Spleen (tissue), 11 donors: ENCODE results near the gene KANSL1. TPM values are rescaled to one million over a fixed set of nuclear protein-coding genes. Genes with fewer than 3 reads are reported as not detected.

Source experiments
- DNase-seq: peaks from one replicate; pipeline ENCODE4 v3.0.0-alpha.2; 2020
- H3K27ac ChIP-seq, 8 donors: fragments of 200-600 bp; sonication (generic) in 7 of 8; 1 replicate in 4 of 8; 2 replicates in 4 of 8; pipeline versions ENCODE4 v1.5.0 to v1.8.0; 2016 to 2021; ENCODE audit warnings: inconsistent platforms in 4 of 8, mild to moderate bottlenecking in 4 of 8, moderate library complexity in 1 of 8
- H3K27me3 ChIP-seq, 7 donors: fragments of 200-600 bp; sonication (generic) in 6 of 7; replicated peaks in 1 of 7; 1 replicate in 4 of 7; 2 replicates in 3 of 7; pipeline versions ENCODE4 v1.5.0 to v1.8.0; 2016 to 2021; ENCODE audit warnings: inconsistent platforms in 3 of 7, mild to moderate bottlenecking in 1 of 7
- H3K36me3 ChIP-seq, 6 donors: fragments of 200-600 bp; sonication (generic) in 5 of 6; 1 replicate in 4 of 6; 2 replicates in 2 of 6; pipeline versions ENCODE4 v1.5.0 to v1.8.0; 2016 to 2021; ENCODE audit warnings: inconsistent platforms in 2 of 6
- H3K4me1 ChIP-seq, 6 donors: fragments of 200-600 bp; sonication (generic) in 5 of 6; 1 replicate in 3 of 6; 2 replicates in 3 of 6; pipeline versions ENCODE4 v1.5.0 to v1.8.0; 2016 to 2021; ENCODE audit warnings: inconsistent platforms in 3 of 6
- H3K4me3 ChIP-seq, 8 donors: fragments of 200-600 bp; sonication (generic) in 7 of 8; 1 replicate in 4 of 8; 2 replicates in 4 of 8; pipeline versions ENCODE4 v1.5.0 to v1.8.0; 2016 to 2021; ENCODE audit warnings: inconsistent platforms in 4 of 8, mild to moderate bottlenecking in 4 of 8, moderate library complexity in 2 of 8
- H3K9me3 ChIP-seq, 8 donors: fragments of 200-600 bp; sonication (generic) in 7 of 8; 1 replicate in 4 of 8; 2 replicates in 4 of 8; pipeline versions ENCODE4 v1.5.0 to v1.8.0; 2016 to 2021; ENCODE audit warnings: inconsistent platforms in 4 of 8
- POLR2A ChIP-seq, 3 donors: fragments of 450-650 bp; IDR thresholded peaks; one replicate each; pipeline ENCODE4 v1.5.1; 2017; ENCODE audit warnings: antibody characterized with exemption in 3 of 3, mild to moderate bottlenecking in 1 of 3
- POLR2AphosphoS5 ChIP-seq, 3 donors: sonication (generic); formaldehyde crosslinking; IDR thresholded peaks; one replicate each; pipeline ENCODE4 v1.5.1; 2017; ENCODE audit warnings: antibody characterized with exemption in 3 of 3
- WGBS, 5 donors: extraction: QIAGEN DNeasy Blood & Tissue Kit in 3 of 5; methylation state at CpG; one replicate each; pipeline versions ENCODE4 v1.1.5 to v1.1.7; 2013 to 2018; 5-methylcytosine and 5-hydroxymethylcytosine counted together
- intact Hi-C: fragments of 100-400 bp; cut with DNase I; formaldehyde crosslinking; loops from one replicate; pipeline ENCODE4 v1.15.0; 2023; ENCODE audit warnings: low total_unique reads
- polyA plus RNA-seq, 3 donors: library from polyadenylated mRNA; stranded (reverse); fragments of 200-250 nt; gene quantifications; one replicate each; pipeline ENCODE4 v1.2.1, GENCODE V29; 2013
- total RNA-seq, 7 donors: library from RNA; depleted of rRNA in 3 of 7; stranded (reverse); fragments of >200 nt in 3 of 7; fragmentation: NEBNext Ultra II Directional in 4 of 7; extraction: Animal tissue kit (Norgen Biotek cat#: 25700) in 4 of 7; gene quantifications; one replicate each; pipeline versions ENCODE4 v1.1.0 to v1.2.1, GENCODE V29; 2016 to 2021
- TF ChIP-seq, protein P1 (sequence below), 11 experiments: fragments of 200-600 bp in 7 of 11; fragments of 450-650 bp in 4 of 11; sonication (generic) in 4 of 11; IDR thresholded peaks in 8 of 11; conservative IDR thresholded peaks in 3 of 11; 1 replicate in 7 of 11; 2 replicates in 4 of 11; pipeline versions ENCODE4 v1.4.0 to v1.8.0; 2016 to 2021; ENCODE audit warnings: antibody characterized with exemption in 11 of 11, inconsistent platforms in 4 of 11, mild to moderate bottlenecking in 1 of 11
- donor health status: healthy with polysubstance abuse.
- donor health status: DM: no; HTN: no; CAD: no; lungs with moderate emphysema.
- donor health status: DM: no; HTN: no; CAD: no.
- donor health status: Bipolar disorder and iron deficiency.
- donor health status: healthy.
- donor health status: DM: no; HTN: no; CAD: no.
- donor health status: DM: yes; HTN: yes; CAD: no.

Gene KANSL1
- total and polyA plus RNA-seq, 10 donors: 10.9 to 173 (median 116) TPM

DNA sequence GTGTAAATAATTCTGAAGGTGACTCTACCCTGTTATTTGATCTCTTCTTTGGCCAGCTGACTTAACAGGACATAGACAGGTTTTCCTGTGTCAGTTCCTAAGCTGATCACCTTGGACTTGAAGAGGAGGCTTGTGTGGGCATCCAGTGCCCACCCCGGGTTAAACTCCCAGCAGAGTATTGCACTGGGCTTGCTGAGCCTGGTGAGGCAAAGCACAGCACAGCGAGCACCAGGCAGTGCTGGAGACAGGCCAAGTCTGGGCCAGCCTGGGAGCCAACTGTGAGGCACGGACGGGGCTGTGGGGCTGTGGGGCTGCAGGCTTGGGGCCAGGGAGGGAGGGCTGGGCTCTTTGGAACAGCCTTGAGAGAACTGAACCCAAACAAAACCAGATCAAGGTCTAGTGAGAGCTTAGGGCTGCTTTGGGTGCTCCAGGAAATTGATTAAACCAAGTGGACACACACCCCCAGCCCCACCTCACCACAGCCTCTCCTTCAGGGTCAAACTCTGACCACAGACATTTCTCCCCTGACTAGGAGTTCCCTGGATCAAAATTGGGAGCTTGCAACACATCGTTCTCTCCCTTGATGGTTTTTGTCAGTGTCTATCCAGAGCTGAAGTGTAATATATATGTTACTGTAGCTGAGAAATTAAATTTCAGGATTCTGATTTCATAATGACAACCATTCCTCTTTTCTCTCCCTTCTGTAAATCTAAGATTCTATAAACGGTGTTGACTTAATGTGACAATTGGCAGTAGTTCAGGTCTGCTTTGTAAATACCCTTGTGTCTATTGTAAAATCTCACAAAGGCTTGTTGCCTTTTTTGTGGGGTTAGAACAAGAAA lies 189.1 kb downstream of the KANSL1 start:
- DNase-seq: no peak
- 41 to 67% (median 53%) methylated on average over 4 to 6 of the region's 6 CpGs for WGBS, 5 donors
- no peaks in the 10 kb centered on the region for H3K27me3 ChIP-seq
- H3K4me1 ChIP-seq: peaks cover 0 to 8% (median 2%) of the 10 kb centered on the region in 6 donors
- intact Hi-C loops: loop anchor here (5.0 to 10.0 kb wide), 2 partner anchors 208 to 281 kb away; no protein-coding TSS in a partner anchor
- no peak overlapping the region for H3K27ac ChIP-seq
- no peaks in the 10 kb centered on the region for H3K36me3 ChIP-seq
- H3K9me3 ChIP-seq: no peaks in the 10 kb centered on the region
- TF ChIP-seq POLR2AphosphoS5 (IDR thresholded peaks at IDR 0.05) (no peak), POLR2A (IDR thresholded peaks at IDR 0.05) (no peak)
- TF ChIP-seq, protein P1, sequence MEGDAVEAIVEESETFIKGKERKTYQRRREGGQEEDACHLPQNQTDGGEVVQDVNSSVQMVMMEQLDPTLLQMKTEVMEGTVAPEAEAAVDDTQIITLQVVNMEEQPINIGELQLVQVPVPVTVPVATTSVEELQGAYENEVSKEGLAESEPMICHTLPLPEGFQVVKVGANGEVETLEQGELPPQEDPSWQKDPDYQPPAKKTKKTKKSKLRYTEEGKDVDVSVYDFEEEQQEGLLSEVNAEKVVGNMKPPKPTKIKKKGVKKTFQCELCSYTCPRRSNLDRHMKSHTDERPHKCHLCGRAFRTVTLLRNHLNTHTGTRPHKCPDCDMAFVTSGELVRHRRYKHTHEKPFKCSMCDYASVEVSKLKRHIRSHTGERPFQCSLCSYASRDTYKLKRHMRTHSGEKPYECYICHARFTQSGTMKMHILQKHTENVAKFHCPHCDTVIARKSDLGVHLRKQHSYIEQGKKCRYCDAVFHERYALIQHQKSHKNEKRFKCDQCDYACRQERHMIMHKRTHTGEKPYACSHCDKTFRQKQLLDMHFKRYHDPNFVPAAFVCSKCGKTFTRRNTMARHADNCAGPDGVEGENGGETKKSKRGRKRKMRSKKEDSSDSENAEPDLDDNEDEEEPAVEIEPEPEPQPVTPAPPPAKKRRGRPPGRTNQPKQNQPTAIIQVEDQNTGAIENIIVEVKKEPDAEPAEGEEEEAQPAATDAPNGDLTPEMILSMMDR (IDR thresholded peaks at IDR 0.05 in 8 of 11, conservative IDR thresholded peaks at IDR 0.05 in 3 of 11): no peak
- no peak overlapping the region for H3K4me3 ChIP-seq

DNA sequence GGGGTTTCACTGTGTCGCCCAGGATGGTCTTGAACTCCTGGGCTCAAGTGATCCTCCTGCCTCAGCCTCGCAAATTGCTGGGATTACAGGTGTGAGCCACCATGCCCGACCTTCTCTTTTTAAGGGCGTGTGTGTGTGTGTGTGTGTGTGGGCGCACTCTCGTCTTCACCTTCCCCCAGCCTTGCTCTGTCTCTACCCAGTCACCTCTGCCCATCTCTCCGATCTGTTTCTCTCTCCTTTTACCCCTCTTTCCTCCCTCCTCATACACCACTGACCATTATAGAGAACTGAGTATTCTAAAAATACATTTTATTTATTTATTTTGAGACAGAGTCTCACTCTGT lies 190.3 kb downstream of the KANSL1 start:
- Histone ChIP-seq H3K4me1 (peaks cover 0 to 8% (median 2%) of the 10 kb centered on the region in 6 donors), H3K9me3 (no peaks in the 10 kb centered on the region), H3K27me3 (no peaks in the 10 kb centered on the region), H3K27ac (no peak overlapping the region), H3K4me3 (no peak overlapping the region), H3K36me3 (no peaks in the 10 kb centered on the region)
- intact Hi-C loops: loop anchor here (5.0 to 10.0 kb wide), 2 partner anchors 209 to 282 kb away; no protein-coding TSS in a partner anchor
- no peak for DNase-seq
- TF ChIP-seq POLR2AphosphoS5 (IDR thresholded peaks at IDR 0.05) (no peak), POLR2A (IDR thresholded peaks at IDR 0.05) (no peak)
- TF ChIP-seq, protein P1 (IDR thresholded peaks at IDR 0.05 in 8 of 11, conservative IDR thresholded peaks at IDR 0.05 in 3 of 11): no peak
- 65 to 82% (median 76%) methylated on average over 7 of the region's 7 CpGs for WGBS, 5 donors

DNA sequence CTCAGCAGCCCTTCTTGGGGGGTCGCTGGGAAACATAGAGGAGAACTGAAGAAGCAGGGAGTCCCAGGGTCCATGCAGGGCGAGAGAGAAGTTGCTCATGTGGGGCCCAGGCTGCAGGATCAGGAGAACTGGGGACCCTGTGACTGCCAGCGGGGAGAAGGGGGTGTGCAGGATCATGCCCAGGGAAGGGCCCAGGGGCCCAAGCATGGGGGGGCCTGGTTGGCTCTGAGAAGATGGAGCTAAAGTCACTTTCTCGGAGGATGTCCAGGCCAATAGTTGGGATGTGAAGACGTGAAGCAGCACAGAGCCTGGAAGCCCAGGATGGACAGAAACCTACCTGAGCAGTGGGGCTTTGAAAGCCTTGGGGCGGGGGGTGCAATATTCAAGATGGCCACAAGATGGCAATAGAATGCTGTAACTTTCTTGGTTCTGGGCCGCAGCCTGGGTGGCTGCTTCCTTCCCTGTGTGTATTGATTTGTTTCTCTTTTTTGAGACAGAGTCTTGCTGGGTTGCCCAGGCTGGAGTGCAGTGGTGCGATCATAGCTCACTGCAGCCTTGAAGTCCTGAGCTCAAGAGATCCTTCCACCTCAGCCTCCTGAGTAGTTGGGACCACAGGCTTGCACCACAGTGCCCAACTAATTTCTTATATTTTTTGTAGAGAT lies 190.8 kb downstream of the KANSL1 start:
- TF ChIP-seq, protein P1 (IDR thresholded peaks at IDR 0.05 in 8 of 11, conservative IDR thresholded peaks at IDR 0.05 in 3 of 11): peak; percentile 91 to 99 (median 98)
- no peak for TF ChIP-seq POLR2A (IDR thresholded peaks at IDR 0.05)
- Histone ChIP-seq H3K27me3 (no peaks in the 10 kb centered on the region), H3K4me1 (peaks cover 0 to 8% (median 2%) of the 10 kb centered on the region in 6 donors), H3K27ac (no peak overlapping the region), H3K36me3 (no peaks in the 10 kb centered on the region), H3K9me3 (no peaks in the 10 kb centered on the region), H3K4me3 (no peak overlapping the region)
- DNase-seq: peak; percentile 88
- intact Hi-C loops: loop anchor here (5.0 to 10.0 kb wide), 2 partner anchors 210 to 282 kb away; no protein-coding TSS in a partner anchor
- WGBS, 5 donors: 22 to 25% (median 24%) methylated on average over 8 of the region's 8 CpGs
